GM19035 (cell line): ENCODE data around the gene ANKRD27.
"Not testable (repeated sequence)": the region's sequence is repeated elsewhere in the genome, so short reads cannot be mapped to it uniquely, and the experiment has no call there.

Source experiments
- ATAC-seq: cut with Tn5 transposase; IDR thresholded peaks from one replicate; pipeline ENCODE4 v1.9.1; 2021; ENCODE audit not compliant: unreplicated experiment

ANKRD27 gene

GRCh38 chr19:32606289-32606688, 68.7 kb downstream of the ANKRD27 start:
- ATAC-seq: no peak

DNA sequence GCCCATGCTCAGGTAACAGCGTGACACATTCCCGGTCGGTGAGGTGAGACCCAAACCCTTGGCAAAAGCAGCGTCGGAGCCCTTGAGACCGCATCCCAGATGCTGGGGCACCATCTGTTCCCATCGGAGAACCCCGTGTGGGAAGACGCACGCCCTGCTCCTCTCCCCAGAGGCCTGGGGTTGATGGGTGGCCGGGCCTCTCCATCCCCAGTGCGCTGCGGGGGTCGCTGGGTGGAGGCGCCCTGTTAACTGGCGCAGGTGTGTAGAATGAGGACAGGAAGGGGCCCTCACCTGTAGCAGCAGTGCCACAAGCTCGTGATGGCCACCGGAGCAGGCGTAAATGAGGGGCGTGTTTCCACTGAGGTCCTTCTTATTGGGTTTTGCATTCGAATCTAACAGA, 69.4 kb downstream of the ANKRD27 start:
- no peak for ATAC-seq

GRCh38 chr19:32603961-32604360, 71.0 kb downstream of the ANKRD27 start:
- no peak for ATAC-seq

GRCh38 chr19:32599736-32600157, 75.2 kb downstream of the ANKRD27 start:
- ATAC-seq: no peak

- no peak for ATAC-seq
Observed at GRCh38 chr19:32599258-32599657, 75.7 kb downstream of the ANKRD27 start.

DNA sequence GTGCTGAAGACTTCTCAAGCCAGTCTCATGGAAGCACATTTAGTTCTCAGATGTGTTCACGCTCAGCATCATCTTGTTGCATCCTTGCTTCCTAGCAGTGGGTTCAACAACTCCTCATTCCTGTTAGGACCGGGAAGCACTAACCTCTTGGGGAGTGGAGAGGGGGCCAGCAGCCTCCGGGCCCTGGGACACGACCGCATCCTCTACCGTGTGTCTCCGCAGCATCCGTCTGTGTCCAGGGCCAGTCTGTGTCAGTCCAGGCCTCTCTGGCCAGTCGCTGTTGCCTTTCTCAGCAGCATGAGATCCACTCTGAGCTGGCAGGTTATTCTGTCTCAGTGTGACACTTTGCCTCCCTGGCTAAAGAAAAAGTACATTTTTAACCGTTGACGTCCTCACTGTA, 77.0 kb downstream of the ANKRD27 start:
- ATAC-seq: no peak

DNA sequence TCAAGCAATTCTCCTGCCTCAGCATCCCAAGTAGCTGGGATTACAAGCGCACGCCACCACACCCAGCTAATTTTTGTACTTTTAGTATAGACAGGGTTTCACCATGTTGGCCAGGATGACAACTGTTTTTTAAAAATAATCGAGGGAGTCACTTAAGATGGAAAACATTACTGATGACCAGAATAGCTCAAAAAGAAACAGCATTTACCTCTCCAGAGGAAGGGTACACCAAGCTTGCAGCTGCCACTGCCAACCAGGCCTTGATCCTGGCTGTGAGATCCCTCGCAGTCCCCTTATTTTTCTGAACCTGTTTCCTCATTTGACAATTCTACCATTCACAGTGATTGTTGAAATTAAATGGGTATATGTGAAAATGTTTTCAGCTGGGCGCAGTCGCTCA, 79.5 kb downstream of the ANKRD27 start:
- ATAC-seq: no peak

DNA sequence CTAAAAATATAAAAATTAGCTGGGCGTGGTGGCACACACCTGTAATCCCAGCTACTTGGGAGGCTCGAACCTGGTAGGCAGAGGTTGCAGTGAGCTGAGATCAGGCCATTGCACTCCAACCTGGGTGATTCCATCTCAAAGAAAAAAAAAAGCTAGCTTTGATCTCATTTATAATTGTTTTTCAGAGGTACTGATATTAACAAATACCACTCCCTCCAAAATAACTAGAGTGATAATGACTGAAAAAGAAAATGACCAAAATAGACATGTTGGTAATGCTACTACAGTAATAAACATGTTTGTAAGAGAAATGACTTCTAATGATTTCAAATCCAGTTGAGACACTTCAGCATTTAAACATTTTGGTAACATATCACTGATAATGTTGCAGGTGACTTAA, 81.0 kb downstream of the ANKRD27 start:
- ATAC-seq: no peak

GRCh38 chr19:32587747-32588504, 87.1 kb downstream of the ANKRD27 start:
- not testable (repeated sequence) for ATAC-seq

GRCh38 chr19:32581705-32582179, 93.2 kb downstream of the ANKRD27 start:
- peak; percentile 7 for ATAC-seq

DNA sequence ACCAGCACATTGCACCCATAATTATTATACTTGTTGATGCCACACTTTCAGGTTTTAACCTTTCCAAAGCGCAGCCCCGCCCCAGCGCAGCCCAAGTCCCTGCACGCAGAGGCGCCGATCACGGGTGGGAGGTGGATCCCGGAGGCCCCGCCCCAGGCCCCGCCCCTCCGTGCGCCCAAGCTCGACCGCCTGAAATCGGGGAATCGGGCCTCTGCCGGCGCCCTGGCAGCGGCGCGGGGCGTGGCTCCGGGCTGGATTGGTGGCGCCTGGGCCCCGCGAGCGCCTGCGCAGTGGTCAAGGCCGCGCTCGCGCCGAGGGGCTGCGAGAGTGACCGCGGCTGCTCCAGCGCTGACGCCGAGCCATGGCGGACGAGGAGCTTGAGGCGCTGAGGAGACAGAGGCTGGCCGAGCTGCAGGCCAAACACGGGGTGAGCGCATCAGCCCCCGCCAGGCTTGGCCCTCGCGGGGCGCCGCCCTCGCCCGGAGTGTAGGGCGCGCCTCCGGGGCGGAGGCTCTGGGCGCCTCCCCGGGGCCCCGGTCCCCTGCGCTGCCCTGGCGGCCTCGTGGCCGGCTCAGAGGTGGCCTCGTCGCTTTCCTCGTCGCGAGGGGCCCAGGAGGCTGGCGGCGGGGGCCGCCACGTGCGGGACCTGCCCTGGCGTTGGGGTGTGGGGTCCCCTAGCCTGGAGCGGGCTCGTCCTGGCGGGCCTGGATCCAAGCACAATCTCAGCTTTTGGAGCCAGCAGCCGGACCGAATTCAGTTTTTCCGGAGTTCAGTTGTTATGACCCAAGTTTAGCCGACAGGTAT, 93.9 kb downstream of the ANKRD27 start, which contains the start of gene PDCD5:
Gene PDCD5 (plus strand): TSS at position 290 of the 804 bp plus-strand sequence. CDS start 72 bp downstream, at position 362.
- ATAC-seq: peak; percentile 91

- peak; percentile 33 for ATAC-seq
Observed at GRCh38 chr19:32580353-32580900, 94.6 kb downstream of the ANKRD27 start.

GRCh38 chr19:32576790-32577189, 98.2 kb downstream of the ANKRD27 start:
- ATAC-seq: no peak

- ATAC-seq: no peak
Observed at GRCh38 chr19:32573492-32573794, 101.5 kb downstream of the ANKRD27 start.

GRCh38 chr19:32572700-32573491, 102.1 kb downstream of the ANKRD27 start:
- ATAC-seq: not testable (repeated sequence)

DNA sequence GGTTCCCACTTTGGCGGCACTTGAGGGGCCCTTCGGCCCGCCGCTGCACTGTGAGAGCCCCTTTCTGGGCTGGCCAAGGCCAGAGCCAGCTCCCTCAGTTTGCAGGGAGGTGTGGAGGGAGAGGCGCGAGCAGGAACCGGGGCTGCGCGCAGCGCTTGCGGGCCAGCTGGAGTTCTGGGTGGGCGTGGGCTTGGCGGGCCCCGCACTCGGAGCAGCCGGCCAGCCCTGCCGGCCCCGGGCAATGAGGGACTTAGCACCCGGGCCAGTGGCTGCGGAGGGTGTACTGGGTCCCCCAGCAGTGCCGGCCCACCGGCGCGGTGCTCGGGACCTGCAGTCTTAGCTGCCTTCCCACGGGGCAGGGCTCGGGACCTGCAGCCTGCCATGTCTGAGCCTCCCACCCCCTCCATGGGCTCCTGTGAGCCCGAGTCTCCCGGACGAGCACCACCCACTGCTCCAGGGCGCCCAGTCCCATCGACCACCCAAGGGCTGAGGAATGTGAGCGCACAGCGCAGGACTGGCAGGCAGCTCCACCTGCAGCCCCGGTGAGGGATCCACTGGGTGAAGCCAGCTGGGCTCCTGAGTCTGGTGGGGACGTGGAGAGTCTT, 103.4 kb downstream of the ANKRD27 start:
- ATAC-seq: not testable (repeated sequence)

DNA sequence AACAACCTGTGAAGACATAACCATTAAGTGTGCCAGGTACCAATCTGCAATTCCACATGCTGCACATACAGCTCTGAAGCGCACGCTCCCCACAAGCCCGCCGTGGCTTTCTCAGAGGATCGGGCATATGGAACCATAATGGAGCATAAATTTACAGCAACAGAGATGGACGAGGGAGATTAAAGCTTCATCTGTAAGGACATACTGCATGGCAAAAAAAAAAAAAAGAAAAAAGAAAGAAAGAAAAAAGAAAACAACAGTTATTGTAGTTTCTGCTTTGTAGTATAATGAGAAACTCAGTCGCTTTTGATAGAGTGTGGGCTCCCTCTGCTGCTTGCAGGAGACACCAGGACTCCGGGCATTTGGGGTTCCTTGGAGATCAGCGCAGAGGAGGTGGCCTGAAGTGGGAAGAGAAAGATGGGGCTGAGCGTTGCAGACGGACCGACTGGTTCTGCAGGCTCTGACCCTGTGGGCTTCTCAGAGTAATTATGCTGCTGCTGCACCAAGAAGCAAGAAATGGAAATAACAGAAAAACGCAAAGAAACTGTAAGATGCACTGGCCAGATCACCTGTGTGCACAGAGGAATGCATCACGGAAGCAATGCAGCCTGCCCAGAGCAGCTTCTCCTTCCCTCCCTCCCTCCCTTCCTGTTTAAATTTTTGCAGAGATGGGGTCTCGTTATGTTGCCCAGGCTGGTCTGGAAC, 104.7 kb downstream of the ANKRD27 start:
- ATAC-seq: no peak

GRCh38 chr19:32567486-32567885, 107.5 kb downstream of the ANKRD27 start:
- no peak for ATAC-seq

- no peak for ATAC-seq
Observed at GRCh38 chr19:32566246-32566830, 108.6 kb downstream of the ANKRD27 start.

GRCh38 chr19:32563761-32564160, 111.2 kb downstream of the ANKRD27 start:
- ATAC-seq: no peak
